Activated CD4-positive, alpha-beta T cell treated with anti-CD3 and anti-CD28 coated beads, Interleukin-2, amount 50 U/mL, for 1 hour (primary cell): ENCODE data around the gene FXYD1.
"Not testable (repeated sequence)": the region's sequence is repeated elsewhere in the genome, so short reads cannot be mapped to it uniquely, and the experiment has no call there.

Experiments used
- DNase-seq: peaks from one replicate; pipeline ENCODE4 v3.0.0-alpha.2; 2020

FXYD1 gene

DNA sequence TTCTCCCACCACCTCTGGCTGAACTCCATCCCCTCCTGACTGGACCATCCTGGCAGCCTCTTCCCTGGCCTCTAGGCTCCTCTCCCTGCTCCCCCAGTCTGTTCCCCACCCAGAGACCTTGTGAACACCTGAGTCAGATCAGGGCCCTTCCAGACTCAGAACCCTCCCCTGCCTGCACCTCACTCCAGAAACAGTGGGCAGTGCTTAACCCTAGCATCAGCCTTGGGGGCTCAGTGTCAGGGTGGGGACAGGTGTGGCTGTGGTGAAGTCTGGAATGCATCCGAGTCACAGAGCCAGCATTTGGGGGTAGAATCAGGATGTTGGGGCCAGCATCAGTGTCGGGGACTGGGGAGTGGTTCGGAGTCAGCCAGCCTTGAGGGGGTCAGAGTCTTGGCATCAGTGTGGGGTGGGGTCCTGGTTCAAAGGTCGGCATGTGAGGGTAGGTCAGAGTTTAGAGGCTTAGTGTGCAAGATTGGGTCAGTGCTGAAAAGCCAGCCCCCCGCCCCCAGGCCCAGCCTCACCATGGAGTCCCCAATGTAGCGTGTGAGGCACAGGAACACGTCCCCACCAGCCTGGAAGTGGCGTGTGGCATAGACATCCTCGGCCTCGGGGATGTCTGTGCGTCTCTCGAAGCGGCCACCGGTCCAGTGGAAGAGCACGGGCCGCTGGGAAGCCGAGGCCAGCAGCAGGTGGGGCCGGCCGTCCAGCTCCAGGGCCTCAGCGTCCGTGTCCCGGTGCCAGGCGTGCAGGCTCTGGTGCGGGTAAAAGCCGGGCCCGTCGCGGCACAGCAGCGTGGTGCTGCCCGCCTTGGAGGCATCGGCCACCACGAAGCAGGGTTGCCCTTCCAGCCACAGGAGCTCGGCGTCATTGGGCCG, 12.6 kb upstream of the FXYD1 start:
- DNase-seq, result no peak

DNA sequence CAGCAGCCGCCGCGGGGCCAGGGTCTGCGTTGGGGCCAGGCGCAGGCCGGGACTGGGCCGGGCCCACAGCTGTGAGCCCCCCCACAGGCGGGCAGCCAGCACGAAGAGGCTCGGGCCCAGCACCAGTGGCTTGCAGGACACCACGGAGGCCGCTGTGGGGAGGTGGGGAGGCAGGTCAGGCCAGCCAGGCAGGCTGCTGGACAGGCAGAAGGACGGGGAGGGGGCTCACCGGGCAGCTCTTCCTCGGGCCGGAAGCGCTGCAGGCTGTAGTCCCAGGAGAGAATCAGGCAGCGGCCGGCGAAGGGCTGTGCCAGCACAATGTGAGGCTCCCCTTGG, 12.0 kb upstream of the FXYD1 start:
- no peak for DNase-seq

DNA sequence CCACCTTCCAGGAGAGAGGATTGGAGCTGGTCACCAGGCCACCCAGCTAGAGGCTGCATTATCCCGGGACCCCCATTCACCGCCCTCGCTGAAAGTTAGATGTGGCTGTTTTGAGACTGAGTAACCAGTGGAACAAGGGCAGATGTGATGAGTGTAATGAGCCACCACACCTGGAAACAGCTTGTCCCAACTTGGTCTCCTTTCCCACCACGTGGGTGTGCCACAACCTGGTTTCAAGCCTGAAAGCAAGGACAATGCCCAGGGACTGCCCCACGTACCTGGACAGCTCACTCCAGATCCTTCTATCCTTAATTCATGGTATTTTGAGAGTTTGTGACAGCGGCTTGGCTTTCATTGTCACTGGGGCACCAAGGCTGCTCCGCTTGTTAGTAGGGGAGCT, 10.8 kb upstream of the FXYD1 start:
- no peak for DNase-seq

DNA sequence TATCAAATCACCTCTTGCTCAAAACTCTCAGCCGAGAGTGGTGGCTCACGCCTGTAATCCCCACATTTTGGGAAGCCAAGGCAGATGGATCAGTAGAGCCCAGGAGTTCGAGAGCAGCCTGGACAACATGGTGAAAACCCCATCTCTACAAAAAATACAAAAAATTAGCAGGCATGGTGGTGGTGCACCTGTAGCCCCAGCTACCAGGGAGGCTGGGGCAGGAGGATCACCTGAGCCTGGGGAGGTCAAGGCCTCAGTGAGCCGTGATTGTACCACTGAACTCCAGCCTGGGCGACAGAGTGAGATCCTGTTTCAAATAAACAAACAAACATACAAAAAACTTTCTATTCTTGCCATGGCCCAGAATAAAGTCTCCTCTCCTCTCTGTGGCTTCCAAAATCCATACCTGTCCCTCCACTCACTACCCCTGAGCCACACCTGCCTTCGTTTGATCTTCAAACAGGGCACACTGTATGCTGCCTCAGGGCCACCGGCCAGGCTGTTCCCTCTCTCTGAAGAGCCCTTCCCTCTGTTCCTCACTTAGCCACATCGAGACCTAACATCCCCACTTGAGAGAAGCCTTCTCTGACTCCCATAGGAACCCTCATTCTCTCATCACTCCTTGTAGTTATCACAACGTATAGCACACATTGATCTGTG, 10.1 kb upstream of the FXYD1 start:
- no peak for DNase-seq

DNA sequence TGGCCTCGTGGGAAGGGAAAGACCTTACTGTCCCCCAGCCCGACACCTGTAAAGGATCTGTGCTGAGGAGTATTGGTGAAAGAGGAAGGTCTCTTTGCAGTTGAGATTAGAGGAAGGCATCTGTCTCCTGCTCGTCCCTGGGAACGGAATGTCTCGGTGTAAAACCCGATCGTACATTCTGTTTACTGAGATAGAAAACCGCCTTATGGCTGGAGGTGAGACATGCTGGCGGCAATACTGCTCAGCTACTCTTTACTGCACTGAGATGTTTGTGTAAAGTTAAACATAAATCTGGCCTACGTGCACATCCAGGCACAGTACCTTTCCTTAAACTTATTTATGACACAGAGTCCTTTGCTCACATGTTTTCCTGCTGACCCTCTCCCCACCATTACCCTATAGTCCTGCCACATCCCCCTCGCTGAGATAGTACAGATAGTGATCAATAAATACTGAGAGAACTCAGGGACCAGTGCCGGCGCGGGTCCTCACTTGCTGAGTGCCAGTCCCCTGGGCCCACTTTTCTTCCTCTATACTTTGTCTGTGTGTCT, 8.8 kb upstream of the FXYD1 start:
- DNase-seq, result not testable (repeated sequence)

DNA sequence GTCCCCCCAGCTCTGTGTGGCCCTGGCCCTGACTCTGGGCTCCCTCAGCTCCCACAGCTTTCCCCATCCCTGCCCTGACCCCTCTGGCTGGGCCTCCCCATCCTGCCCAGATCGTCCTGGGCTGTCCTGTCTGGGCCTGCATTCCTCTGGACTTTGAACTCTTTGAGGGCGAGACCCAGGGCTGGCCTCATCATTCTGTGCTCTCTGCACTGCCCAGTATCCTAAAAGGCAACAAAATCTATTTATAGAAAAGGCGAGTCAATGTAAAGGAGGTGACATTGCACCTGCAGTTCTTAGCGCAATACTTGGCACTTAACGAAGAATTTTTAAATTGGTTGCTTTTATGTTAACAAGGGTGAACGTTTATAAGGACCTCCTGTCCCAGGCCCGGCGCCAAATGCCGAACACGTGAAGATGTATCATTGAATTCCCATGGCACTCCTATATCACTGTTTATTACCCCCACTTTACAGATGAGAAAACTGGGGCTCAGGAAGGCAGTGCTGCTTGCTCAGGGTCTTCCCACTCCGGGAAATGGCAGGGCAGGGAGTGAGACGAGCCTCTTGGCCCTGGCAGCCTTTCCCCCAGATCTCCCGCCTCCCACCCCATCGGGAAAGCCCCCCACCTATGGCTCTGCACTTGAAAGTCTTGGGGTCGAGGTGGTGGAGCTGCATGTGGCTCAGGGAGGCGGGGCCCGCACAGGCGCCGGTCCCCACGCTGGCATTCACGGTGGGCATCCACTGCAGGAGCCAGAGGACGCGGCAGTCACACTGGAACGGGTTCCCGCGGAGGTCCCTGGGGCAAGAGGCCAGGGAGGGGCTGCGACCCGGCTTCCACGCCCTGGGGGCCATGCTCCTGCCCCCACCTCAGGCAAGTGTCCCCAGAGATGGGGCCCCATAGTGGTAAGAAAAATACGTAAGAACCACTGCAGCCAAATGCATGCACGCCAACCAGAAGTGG, 7.6 kb upstream of the FXYD1 start:
- DNase-seq, result no peak

DNA sequence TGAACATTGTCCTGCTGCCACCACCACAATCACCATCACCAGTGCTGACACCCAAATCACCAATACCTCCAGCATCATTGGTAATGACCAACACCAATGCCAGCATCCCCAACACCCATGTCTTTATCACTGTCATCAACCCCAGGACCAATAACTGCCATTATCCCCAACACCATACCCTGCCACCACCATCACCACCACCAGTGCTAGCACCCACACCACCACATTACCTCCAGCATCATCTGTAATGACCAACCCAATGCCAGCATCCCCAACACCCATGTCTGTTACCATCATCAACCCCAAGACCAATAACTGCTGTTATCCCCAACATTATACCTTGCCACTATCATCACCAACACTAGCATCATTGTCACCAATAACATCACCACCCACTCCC, 6.4 kb upstream of the FXYD1 start:
- DNase-seq, result no peak

DNA sequence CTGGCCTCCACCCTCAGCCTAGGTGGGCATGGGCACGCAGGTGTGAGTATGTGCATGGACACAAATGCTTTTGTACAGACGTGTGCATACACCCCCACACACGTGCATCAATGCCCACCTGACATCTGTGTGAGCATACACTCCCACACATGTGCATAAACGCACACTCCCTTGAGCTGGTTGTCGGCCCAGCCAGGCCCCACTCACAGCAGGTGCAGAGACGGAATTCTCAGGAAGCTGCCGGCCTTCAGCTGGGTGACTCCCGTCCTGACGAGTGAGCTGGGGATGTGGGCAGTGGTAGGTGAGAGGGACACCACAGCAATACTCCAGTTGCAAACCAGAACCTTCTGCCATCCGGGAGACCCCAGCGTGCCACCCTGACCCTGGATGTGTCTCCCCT, 4.8 kb upstream of the FXYD1 start:
- DNase-seq, result no peak

DNA sequence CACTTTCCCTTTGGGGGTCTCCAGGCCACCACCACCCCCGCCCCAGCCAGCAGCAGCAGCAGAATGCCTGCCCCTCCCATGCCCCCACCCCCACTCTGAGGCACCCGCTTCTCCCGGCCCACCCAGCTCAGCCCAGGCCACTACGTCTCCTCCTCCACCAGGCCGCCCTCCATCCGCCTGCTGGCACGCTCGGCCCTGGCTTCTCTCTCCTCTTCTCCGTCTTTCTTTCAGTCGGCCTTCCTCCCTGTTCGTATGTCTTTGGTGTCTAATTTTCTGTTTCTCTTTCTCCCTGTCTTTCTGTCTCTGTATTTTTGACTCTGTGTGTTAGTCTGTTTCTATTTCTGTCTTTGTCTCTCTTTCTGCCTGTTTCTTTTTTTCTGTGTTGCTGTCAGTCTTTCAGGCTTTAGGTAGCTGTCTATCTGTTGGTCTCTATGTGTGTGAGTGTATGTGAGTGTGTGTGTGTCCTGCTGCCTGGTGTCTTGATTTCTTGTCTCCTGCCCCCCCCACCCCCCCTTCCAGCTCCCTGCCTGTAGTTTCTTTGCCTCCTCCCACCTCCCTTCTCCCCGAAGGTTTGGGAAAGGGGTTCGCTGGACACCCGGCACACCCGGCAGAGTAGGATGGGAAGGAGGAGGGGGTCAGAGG, 3.9 kb upstream of the FXYD1 start, which contains the start of gene LGI4:
Gene LGI4 (minus strand): TSS at position 459 of the 642 bp plus-strand sequence. CDS start 379 bp downstream, at position 80.
- no peak for DNase-seq

DNA sequence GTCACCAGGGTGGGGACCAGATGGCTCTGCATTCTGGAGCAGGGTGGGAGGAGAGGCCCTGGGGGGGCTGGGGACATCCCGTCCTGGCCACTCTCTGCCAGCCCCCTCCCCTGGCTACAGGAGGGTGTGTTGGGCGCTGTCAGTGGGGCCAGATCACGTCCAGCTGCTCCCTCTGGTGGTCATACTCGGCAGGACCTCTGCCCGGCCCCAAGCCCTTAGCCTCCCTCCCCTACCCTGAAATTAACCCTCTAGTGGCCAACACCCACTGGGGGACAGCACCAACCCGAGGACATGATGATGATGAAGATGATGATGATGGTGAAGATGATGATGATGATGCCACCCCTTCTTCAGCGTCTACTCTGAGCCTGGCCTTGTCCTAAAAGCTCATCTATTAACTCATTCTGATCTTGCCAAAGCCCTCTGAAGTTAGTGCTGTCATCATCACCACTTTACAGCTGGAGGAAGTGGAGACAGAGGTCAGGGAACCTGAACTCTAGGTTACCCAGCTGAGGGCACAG, 3.2 kb upstream of the FXYD1 start:
- DNase-seq, result peak; percentile 66

DNA sequence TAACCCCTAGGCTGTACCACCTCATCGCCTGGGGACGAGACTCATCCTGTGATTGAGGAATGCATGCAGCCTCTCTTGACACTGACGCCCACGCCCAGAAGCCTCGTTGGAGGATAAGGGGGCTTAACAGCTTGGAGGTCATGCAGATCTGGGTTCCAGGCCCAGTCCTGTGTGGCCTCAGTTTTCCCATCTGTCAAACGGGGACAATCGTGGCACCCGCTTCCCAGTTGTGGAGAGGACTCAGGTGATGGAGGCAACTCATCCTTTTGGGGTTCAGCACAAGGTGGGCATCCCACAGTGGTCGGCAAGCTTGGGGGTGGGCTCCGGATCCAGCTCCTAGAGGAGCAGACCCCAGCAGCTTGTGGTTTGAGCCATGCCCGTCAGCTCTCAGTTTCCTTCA, 2.4 kb upstream of the FXYD1 start:
- DNase-seq, result no peak

DNA sequence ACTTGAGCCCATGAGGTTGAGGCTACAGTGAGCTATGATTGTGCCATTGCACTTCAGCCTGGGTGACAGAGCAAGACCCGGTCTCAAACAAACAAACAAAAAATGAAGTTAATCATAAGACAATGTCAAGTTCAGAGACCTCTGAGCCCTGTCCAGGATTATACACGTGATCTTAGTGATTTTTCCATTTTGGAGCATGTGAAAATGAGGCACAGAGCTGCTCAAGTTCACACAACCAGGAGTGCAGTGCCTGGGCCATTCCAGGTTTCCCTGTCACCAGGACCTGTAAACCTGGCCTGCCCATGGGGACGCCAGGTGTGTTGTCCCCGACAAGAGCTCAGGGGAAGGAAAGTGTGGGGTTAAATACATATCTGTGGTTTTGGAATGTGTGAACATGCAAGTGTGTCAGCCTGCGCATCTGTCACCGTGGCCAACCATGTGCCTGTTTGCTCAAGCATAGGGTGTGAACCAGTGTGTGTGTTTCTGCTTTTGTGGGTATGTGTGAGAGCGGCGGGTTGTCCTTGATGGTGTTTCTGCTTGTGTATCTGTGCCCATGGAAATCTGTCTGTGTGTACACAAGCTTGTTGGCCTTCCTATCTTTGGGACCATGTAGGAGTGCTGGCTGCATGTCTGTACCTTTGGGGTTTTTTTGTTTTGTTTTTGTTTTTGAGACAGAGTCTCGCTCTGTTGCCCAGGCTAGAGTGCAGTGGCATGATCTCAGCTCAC, 1.5 kb upstream of the FXYD1 start:
- no peak for DNase-seq

DNA sequence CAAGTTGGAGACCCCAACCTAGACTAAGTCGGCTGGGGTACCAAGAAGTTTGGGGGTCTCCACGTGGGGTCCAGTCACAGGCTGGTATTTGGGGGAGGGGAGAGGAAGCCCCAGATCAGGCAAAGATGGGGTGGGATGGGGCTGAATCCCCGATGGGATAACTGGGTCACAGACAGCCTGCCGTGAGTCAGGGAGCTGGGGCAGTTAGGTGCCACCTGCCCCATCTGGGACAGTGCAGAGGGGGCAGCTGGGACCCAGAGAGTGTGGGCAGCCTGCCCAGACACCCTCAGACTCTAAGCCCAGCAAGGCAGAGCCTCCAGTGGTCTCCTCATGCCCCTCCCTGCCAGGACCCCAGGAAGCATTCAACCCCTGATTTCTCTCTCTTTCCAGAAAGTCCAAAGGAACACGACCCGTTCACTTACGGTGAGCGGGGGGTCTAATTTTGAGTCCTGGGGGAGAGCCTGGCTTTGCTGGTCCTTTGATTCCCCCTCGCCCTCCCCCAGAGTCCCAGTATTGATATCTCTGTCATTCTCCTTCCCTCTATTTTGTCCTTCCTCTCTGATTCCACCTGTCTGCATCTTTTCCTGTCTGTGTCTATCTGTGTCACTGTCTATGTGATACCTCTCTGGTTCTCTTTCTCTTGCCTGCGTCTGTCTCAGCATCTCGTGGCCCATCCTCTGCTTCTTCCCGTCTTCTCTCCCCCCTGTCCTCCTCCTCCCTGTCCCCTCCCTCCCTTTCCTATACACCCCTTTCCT, 1.8 kb downstream of the FXYD1 start:
- DNase-seq, result no peak

DNA sequence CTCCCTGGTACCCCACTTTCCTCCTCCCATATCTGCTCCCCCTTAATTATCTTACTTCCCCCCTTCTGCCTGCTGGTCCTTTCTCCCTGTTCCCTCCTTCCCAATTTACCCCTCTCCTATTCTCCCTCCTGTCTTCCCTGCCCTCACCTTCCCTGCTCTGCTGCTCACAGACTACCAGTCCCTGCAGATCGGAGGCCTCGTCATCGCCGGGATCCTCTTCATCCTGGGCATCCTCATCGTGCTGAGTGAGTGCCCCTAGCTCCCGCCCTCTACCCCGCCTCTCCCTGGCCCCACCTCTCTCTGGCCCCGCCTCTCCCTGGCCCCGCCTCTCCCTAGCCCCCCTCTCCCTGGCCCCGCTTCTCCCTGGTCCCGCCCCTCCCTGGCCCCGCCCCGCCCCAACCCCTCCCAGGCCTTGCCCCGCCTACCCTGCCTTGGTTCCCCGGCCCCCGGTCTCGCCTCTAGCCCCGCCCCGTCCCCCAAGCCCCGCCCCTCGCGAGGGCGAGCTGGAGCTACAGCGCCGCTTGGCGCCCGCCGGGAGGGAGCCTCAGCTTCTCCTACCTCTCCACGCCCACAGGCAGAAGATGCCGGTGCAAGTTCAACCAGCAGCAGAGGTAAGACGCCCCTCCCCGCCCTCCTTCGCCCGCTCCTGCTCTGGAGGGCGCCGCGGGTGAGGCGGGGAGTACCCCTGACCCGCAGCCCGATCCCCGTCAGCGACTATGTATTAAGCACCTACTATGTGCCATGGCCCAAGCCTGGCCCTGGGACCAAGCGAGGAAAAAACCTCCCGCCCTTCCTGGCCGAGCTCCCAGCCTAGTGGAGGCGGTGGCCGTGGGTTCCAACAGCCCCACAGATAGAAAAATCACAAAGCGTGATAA, 2.6 kb downstream of the FXYD1 start:
- peak; percentile 97 for DNase-seq

DNA sequence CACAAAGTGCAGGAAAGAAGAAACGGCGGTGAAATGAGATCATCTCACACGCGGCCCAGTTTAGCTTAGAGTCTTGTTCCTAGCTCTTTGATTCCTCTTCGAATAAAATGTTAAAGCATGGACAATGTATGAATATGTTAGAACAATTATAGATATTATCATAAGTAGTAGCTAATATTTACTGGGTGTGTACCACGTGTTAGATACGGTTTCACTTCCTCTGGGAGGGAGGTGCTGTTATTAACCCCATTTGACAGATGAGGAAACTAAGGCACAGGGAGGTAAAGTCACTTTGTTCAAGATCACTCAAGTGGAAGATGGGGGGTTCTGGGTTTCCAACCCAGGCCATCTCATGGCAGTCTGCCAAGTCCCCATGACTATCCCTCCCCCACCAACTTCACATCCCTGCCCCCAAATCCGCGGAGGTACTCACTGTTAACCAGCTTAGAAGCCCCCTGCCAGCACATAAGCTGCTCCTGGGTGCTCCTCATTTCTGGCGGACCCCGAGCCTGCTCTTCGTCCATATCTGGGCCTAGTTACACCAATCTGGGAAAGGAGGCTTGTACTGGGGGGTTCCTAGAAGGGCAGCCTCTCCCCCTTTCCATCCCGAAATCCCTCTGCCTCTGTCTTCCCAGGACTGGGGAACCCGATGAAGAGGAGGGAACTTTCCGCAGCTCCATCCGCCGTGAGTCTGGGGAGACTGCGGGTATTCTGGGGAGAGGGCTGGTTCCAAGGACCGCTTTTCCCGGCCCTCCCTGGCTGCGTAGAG, 3.4 kb downstream of the FXYD1 start:
- no peak for DNase-seq

DNA sequence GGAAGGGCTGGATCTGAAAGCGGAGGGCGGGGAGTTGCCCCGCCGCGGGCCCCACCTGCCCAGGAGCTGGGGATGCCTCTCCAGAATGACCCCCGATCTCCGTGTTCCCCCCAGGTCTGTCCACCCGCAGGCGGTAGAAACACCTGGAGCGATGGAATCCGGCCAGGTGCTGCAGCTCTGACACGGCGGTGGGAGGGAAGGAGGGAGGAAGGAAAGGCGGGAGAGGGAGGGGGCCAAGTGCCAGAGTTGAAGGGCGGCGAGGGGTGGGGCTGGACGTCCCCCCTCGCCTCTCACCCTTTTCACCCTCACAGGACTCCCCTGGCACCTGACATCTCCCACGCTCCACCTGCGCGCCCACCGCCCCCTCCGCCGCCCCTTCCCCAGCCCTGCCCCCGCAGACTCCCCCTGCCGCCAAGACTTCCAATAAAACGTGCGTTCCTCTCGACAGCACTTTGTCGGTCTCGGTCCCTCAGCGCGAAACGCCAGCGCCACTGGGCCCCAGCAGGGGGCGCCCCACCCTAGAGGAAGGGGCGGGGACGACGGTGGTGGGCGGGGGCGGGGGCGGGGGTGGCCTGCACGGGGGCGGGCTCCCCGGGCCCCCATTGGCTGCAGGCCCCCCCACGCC, 4.1 kb downstream of the FXYD1 start:
- DNase-seq, result peak; percentile 79

DNA sequence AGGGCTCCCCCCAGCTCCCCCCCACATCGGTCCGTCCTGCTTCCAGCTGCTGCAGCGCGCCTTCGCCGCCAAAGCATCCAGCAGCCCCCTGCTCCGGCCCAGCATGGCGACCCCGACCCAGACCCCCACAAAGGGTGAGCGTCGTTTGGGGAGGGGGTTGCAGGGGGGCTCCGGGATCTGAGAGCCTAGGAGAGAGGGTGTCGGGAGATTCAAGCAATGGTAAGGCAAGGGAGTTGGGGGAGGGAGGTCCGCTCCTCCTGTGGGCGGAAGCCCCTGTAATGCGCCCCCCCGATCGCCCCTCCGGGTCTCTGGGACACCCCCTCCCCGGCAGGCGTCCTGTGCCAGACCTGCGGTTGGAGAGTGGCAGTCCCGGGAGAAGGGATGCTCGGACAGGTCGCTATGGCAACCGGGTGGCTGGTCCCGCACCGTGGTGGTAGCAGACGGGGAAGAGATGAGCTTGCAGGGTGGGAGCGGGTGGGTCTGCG, 4.6 kb downstream of the FXYD1 start, which contains the start of gene FXYD7:
Gene FXYD7 (plus strand): TSS at position 25 of the 485 bp plus-strand sequence. CDS start 79 bp downstream, at position 104.
- DNase-seq, result no peak

DNA sequence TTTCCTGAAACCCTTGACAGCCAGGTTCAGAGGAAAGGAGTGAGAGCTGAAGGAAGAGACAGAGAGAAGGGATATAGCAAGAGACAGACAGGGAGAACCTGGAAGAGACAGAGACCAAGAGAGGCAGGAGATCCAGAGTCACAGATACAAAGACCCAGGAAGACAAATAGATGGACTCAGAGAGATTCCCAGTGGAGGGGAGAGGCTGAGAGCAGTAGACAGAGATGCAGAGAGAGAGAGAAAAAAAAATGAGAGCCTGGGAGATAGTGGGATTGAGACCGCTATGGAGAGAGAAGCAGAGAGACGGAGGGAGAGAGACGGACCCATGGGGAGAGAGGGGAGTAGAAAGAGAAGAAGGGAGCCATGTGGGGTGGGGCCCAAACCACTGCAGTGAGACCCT, 5.2 kb downstream of the FXYD1 start:
- DNase-seq, result no peak
